AG04449 (cell line): ENCODE results near the gene TTLL5.

Experiments used
- CTCF ChIA-PET: fragments of 350-600 bp; formaldehyde crosslinking; extraction: SDS; loops from one replicate; lab custom pipeline; 2021; ENCODE audit warnings: antibody characterized with exemption; lab: Yijun Ruan, JAX
- POLR2A ChIA-PET: fragments of 400-600, 350-600 bp; formaldehyde crosslinking; extraction: SDS; loops from one replicate; lab custom pipeline; 2020; ENCODE audit warnings: antibody characterized with exemption, inconsistent platforms; lab: Yijun Ruan, JAX
- DNase-seq: peaks from one replicate; pipeline ENCODE4 v3.0.0-alpha.2; 2010; ENCODE audit warnings: low read depth, low spot score
- H3K4me3 ChIP-seq: 2 replicates; pipeline ENCODE4 v1.5.1; 2011; ENCODE audit warnings: low read depth, mild to moderate bottlenecking, control low read depth, low read length
- CTCF ChIP-seq: IDR thresholded peaks from one replicate; pipeline ENCODE4 v1.5.1; 2011; ENCODE audit warnings: mild to moderate bottlenecking, moderate library complexity, low read length, control low read depth, inconsistent platforms; ENCODE audit not compliant: insufficient read depth; ENCODE audit errors: missing control alignments

The TTLL5 gene

GRCh38 chr14:75736845-75737485 is 75.9 kb downstream of the TTLL5 start:
- ChIA-PET CTCF (interaction anchor here (0.8 to 4.6 kb wide), 6 partner anchors 8 to 82 kb away, joined by 3 to 24 read pairs (median 4); no protein-coding TSS in a partner anchor), POLR2A (no interaction called here)
- no peak for DNase-seq
- H3K4me3 ChIP-seq = no peak overlapping the region
- no peak for TF ChIP-seq CTCF

- H3K4me3 ChIP-seq = no peak overlapping the region
- ChIA-PET POLR2A (no interaction called here), CTCF (interaction anchor here (0.9 to 4.6 kb wide), 4 partner anchors 11 to 244 kb away, joined by 3 to 24 read pairs (median 4); partner anchors contain the start of gene TGFB3)
- no peak for TF ChIP-seq CTCF
- DNase-seq = no peak
These were observed 77.1 kb downstream of the TTLL5 start for GRCh38 chr14:75738192-75738591.

GRCh38 chr14:75742867-75743266 is 81.8 kb downstream of the TTLL5 start:
- CTCF ChIA-PET = no interaction called here
- no peak overlapping the region for H3K4me3 ChIP-seq

DNA sequence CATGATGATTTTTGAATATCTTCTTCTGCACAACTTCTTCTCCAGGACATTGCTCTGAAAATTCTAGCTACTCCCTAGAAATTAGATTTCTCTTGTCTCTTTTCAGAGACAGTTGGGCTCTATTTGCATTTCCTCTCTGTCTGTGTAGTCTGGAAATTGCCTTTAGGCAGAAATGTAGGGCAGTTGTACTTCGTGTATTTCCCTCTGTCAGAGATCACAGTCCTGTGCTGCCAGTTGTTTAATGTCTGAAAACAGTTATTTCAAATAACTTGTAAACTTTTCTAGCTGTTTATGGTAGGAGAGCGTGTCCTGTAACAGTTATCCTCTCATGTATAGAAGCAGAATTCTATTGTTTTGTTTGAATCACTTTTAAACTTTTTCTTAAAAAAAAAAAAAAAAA is 86.9 kb downstream of the TTLL5 start:
- DNase-seq = no peak
- no peak overlapping the region for H3K4me3 ChIP-seq
- no peak for TF ChIP-seq CTCF
- POLR2A ChIA-PET = no interaction called here
- CTCF ChIA-PET = interaction anchor here (1.2 to 3.6 kb wide), 3 partner anchors 10 to 231 kb away, joined by 4 to 11 read pairs (median 5); no protein-coding TSS in a partner anchor

More at GRCh38 chr14:75742867-75743266, 81.8 kb downstream of the TTLL5 start:
- no peak for DNase-seq
- no peak for TF ChIP-seq CTCF
- POLR2A ChIA-PET = no interaction called here

- DNase-seq = no peak
- no peak overlapping the region for H3K4me3 ChIP-seq
- CTCF ChIA-PET = interaction anchor here (1.2 to 3.6 kb wide), 5 partner anchors 11 to 231 kb away, joined by 4 to 11 read pairs (median 5); no protein-coding TSS in a partner anchor
- no peak for TF ChIP-seq CTCF
- POLR2A ChIA-PET = no interaction called here
These were observed 87.3 kb downstream of the TTLL5 start for GRCh38 chr14:75748336-75748735.

GRCh38 chr14:75751296-75751695 is 90.2 kb downstream of the TTLL5 start:
- ChIA-PET POLR2A (no interaction called here), CTCF (no interaction called here)
- TF ChIP-seq CTCF = no peak
- H3K4me3 ChIP-seq = no peak overlapping the region
- DNase-seq = no peak
